SU-DHL-6 (cell line): ENCODE results near the gene EDEM3.

Experiments
- CTCF ChIP-seq: fragments of 200-600 bp; sonication (generic); IDR thresholded peaks from one replicate; pipeline ENCODE4 v1.5.1; 2017; ENCODE audit warnings: antibody characterized with exemption, mild to moderate bottlenecking, low read length, moderate library complexity; ENCODE audit not compliant: insufficient read depth, poor library complexity, severe bottlenecking
- EZH2phosphoT487 ChIP-seq: fragments of 200-600 bp; sonication (generic), shearing (Covaris generic); conservative IDR thresholded peaks from 2 replicates; pipeline ENCODE4 v1.6.1; 2018; ENCODE audit warnings: mild to moderate bottlenecking, antibody characterized with exemption, low read length, moderate library complexity, mixed read lengths

- no peak for TF ChIP-seq CTCF
- no peak for TF ChIP-seq EZH2phosphoT487
Measured at GRCh38 chr1:184696403-184696802, 58.3 kb downstream of the EDEM3 start.
